Suprapubic skin (tissue), 4 donors: Measurements from ENCODE around the gene SHISA9. TPM values are rescaled to one million over a fixed set of nuclear protein-coding genes. Genes with fewer than 3 reads are reported as not detected.

Experiments used
- DNase-seq, 2 donors: peaks; one replicate each; pipeline ENCODE4 v3.0.0-alpha.2; 2019; ENCODE audit warnings: low spot score in 2 of 2
- H3K27ac ChIP-seq: fragments of 200-600 bp; sonication (generic); one replicate; pipeline ENCODE4 v1.5.1; 2019
- H3K27me3 ChIP-seq: fragments of 200-600 bp; sonication (generic); one replicate; pipeline ENCODE4 v1.5.1; 2019
- H3K36me3 ChIP-seq: fragments of 200-600 bp; sonication (generic); one replicate; pipeline ENCODE4 v1.5.1; 2019
- H3K4me1 ChIP-seq: fragments of 200-600 bp; sonication (generic); one replicate; pipeline ENCODE4 v1.5.1; 2019
- H3K4me3 ChIP-seq: fragments of 200-600 bp; sonication (generic); one replicate; pipeline ENCODE4 v1.5.1; 2019; ENCODE audit warnings: mild to moderate bottlenecking
- H3K9me3 ChIP-seq: fragments of 200-600 bp; sonication (generic); one replicate; pipeline ENCODE4 v1.5.1; 2019
- EP300 ChIP-seq: sonication (generic); formaldehyde crosslinking; IDR thresholded peaks from one replicate; pipeline ENCODE4 v1.6.1; 2017; ENCODE audit warnings: antibody characterized with exemption
- POLR2A ChIP-seq, 2 donors: fragments of 450-650 bp; IDR thresholded peaks; one replicate each; pipeline ENCODE4 v1.6.1; 2017; ENCODE audit warnings: antibody characterized with exemption in 2 of 2, mild to moderate bottlenecking in 2 of 2, moderate library complexity in 2 of 2
- POLR2AphosphoS5 ChIP-seq, 3 donors: sonication (generic); formaldehyde crosslinking; IDR thresholded peaks; one replicate each; pipeline ENCODE4 v1.6.1; 2017; ENCODE audit warnings: antibody characterized with exemption in 3 of 3
- WGBS: methylation state at CpG from one replicate; pipeline ENCODE4 v1.1.5; 2018; 5-methylcytosine and 5-hydroxymethylcytosine counted together
- total RNA-seq, 4 donors: library from RNA; depleted of rRNA; stranded (reverse); fragments of >200 nt; gene quantifications; one replicate each; pipeline ENCODE4 v1.1.0, GENCODE V29; 2016
- TF ChIP-seq, protein P1 (sequence below), 2 donors: fragments of 200-600 bp in 1 of 2; fragments of 450-650 bp in 1 of 2; sonication (generic) in 1 of 2; IDR thresholded peaks; one replicate each; pipeline ENCODE4 v1.5.1; 2016 to 2019; ENCODE audit warnings: antibody characterized with exemption in 2 of 2, mild to moderate bottlenecking in 1 of 2, moderate library complexity in 1 of 2

SHISA9 gene
- total RNA-seq, 4 donors from 2014 or later, result 0.26 to 1.9 (median 1.2) TPM

DNA sequence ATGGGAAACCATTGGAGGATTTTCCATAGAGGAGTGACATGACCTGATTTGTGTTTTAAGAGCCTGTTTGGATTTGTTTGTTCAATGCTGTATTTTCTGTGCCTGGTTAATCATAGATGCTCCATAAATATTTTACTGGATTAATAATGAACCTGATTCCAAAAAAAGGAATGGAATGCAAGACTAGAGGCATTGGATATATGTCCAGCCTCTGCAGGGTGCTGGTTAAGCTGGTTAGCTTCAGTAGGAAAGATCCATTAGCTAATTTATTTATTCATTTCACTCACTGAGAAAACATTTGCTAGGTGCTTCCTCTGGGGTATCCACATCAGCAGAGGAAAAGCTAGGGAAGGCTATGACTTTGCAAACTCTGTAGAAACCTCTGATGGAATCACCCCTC is 57.7 kb downstream of the SHISA9 start:
- Histone ChIP-seq H3K36me3 (no peaks in the 10 kb centered on the region), H3K4me3 (no peak overlapping the region), H3K27me3 (no peaks in the 10 kb centered on the region), H3K9me3 (no peaks in the 10 kb centered on the region), H3K4me1 (no peaks in the 10 kb centered on the region), H3K27ac (no peak overlapping the region)
- no peak for DNase-seq
- TF ChIP-seq EP300, result no peak
- no peak for TF ChIP-seq POLR2A (IDR thresholded peaks at IDR 0.05)
- TF ChIP-seq POLR2AphosphoS5 (IDR thresholded peaks at IDR 0.05), result no peak
- TF ChIP-seq, protein P1, sequence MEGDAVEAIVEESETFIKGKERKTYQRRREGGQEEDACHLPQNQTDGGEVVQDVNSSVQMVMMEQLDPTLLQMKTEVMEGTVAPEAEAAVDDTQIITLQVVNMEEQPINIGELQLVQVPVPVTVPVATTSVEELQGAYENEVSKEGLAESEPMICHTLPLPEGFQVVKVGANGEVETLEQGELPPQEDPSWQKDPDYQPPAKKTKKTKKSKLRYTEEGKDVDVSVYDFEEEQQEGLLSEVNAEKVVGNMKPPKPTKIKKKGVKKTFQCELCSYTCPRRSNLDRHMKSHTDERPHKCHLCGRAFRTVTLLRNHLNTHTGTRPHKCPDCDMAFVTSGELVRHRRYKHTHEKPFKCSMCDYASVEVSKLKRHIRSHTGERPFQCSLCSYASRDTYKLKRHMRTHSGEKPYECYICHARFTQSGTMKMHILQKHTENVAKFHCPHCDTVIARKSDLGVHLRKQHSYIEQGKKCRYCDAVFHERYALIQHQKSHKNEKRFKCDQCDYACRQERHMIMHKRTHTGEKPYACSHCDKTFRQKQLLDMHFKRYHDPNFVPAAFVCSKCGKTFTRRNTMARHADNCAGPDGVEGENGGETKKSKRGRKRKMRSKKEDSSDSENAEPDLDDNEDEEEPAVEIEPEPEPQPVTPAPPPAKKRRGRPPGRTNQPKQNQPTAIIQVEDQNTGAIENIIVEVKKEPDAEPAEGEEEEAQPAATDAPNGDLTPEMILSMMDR (IDR thresholded peaks at IDR 0.05), result no peak

DNA sequence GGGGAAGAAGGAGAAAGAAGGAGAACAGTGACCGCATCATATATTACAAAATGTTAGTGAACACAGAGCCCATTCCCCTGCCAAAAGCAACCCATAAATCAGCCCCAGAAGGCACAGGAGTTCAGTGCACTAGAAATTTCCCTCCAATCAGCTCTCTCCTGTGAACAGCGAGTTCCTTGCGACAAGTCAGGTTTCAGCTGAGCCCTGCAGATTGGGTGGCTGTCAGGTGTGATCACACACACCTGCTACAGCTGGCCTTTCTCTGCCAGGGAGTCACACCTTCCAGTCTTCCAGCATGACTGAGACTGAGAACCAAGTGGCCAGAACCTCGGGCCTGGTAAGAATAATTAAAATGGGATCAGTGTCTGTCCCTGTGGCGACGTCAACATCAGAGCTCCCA is 60.2 kb downstream of the SHISA9 start:
- Histone ChIP-seq H3K27ac (no peak overlapping the region), H3K4me3 (no peak overlapping the region), H3K9me3 (no peaks in the 10 kb centered on the region), H3K27me3 (no peaks in the 10 kb centered on the region), H3K4me1 (no peaks in the 10 kb centered on the region), H3K36me3 (no peaks in the 10 kb centered on the region)
- 68% methylated on average over 6 of the region's 6 CpGs for WGBS
- no peak for DNase-seq
- TF ChIP-seq EP300 (no peak), POLR2AphosphoS5 (IDR thresholded peaks at IDR 0.05) (no peak), POLR2A (IDR thresholded peaks at IDR 0.05) (no peak)
- TF ChIP-seq, protein P1 (IDR thresholded peaks at IDR 0.05), result no peak

DNA sequence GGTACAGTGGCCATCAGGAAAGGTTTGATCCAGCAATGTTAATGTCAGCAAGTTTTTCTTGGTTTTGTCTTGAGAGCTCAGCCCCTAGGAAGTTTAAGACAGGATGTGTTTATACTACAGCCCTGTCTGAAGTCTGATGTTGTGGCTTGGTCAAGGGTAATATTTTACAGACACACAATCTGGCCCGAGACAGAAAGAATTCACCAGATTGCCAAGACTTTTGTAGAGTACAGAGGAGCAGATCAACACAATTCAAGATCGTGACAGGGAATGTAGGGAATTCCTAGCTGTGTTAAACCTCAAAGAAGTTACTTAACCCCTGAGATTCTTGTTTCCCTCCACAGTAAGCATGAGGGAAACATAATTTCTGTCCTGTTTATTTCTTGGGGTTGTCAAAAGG is 63.1 kb downstream of the SHISA9 start:
- Histone ChIP-seq H3K27me3 (no peaks in the 10 kb centered on the region), H3K36me3 (no peaks in the 10 kb centered on the region), H3K4me1 (no peaks in the 10 kb centered on the region), H3K9me3 (no peaks in the 10 kb centered on the region), H3K27ac (no peak overlapping the region), H3K4me3 (no peak overlapping the region)
- TF ChIP-seq POLR2A (IDR thresholded peaks at IDR 0.05) (no peak), POLR2AphosphoS5 (IDR thresholded peaks at IDR 0.05) (no peak)
- WGBS, result 22% methylated on average over 2 of the region's 2 CpGs
- no peak for DNase-seq

DNA sequence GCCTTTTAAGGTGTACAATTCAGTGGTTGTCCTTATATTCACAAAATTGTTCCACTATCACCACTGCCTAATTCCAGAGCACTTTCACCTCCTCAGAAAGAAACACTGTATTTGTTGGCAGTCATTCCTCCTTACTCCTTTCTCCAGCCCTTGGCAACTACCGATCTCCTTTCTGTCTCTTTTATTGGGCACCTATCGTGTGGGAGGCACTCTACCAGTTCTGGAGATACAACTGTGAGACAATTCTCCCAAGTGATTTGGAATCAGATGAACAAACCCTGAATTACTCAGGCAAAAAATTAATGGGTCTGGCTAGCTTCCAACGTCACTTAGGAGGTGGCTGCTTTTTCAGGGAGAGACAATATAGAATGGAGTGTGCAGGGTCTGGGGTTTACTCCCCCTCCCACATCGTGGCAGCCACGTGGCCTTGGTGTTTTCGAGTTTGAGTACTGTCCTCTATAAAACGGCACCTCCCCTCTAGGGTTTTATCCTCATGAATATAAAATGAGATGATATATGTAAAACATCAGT is 63.9 kb downstream of the SHISA9 start:
- Histone ChIP-seq H3K4me3 (no peak overlapping the region), H3K9me3 (no peaks in the 10 kb centered on the region), H3K27me3 (no peaks in the 10 kb centered on the region), H3K4me1 (no peaks in the 10 kb centered on the region), H3K27ac (no peak overlapping the region), H3K36me3 (no peaks in the 10 kb centered on the region)
- DNase-seq, result no peak
- 70% methylated on average over 7 of the region's 7 CpGs for WGBS
- TF ChIP-seq POLR2AphosphoS5 (IDR thresholded peaks at IDR 0.05) (no peak), EP300 (no peak)
- TF ChIP-seq, protein P1 (IDR thresholded peaks at IDR 0.05), result no peak

DNA sequence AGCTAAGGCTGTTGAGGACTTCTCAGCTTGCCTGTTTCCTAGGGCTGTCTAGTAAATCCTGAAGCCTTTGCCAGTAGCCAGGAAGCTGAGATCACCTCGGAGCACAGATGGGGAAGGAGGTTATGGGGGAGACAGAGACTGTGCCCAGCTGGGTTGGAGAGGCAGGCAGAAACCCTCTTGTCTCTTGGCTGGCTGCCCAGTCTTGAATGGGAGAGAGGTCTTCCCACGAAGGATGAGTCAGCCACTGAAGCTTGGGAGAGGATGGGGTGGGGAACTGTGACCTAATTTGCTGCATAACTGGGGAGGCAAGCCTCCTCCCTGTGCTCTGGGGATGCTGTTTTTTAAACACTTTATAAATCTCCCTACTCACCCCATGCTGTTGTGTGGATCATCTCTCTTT is 69.8 kb downstream of the SHISA9 start:
- no peaks in the 10 kb centered on the region for H3K27me3 ChIP-seq
- no peaks in the 10 kb centered on the region for H3K9me3 ChIP-seq
- H3K36me3 ChIP-seq, result no peaks in the 10 kb centered on the region
- 5% methylated on average over 2 of the region's 2 CpGs for WGBS
- DNase-seq, result no peak
- H3K27ac ChIP-seq, result no peak overlapping the region
- no peak overlapping the region for H3K4me3 ChIP-seq
- TF ChIP-seq EP300, result no peak
- no peaks in the 10 kb centered on the region for H3K4me1 ChIP-seq

DNA sequence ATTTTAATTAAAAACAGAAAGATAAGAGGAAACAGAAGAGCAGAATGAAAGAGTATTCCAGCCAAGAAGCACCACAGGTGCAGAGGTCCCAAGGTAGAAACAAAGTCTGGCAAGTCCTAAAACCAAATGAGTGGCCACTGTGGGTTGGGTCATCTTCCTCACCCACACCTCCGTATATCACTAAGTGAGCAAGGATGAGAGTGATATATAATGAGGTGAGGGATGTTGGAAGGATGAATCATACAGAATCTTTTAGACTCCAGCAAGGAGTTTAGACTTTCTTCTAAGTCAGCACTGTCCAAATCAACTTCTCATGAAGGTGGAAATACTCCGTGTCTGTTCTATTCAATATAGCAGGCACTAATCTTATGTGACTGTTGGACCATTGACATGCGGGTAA is 70.8 kb downstream of the SHISA9 start:
- no peak for DNase-seq
- Histone ChIP-seq H3K4me1 (no peaks in the 10 kb centered on the region), H3K36me3 (no peaks in the 10 kb centered on the region), H3K27ac (no peak overlapping the region), H3K9me3 (no peaks in the 10 kb centered on the region), H3K27me3 (no peaks in the 10 kb centered on the region), H3K4me3 (no peak overlapping the region)
- 95% methylated on average over 3 of the region's 3 CpGs for WGBS
- TF ChIP-seq, protein P1 (IDR thresholded peaks at IDR 0.05), result no peak
- TF ChIP-seq EP300 (no peak), POLR2AphosphoS5 (IDR thresholded peaks at IDR 0.05) (no peak), POLR2A (IDR thresholded peaks at IDR 0.05) (no peak)
